ENCODE measurements around the gene NOP53. TPM values are rescaled to one million over a fixed set of nuclear protein-coding genes. Genes with fewer than 3 reads are reported as not detected.
"Not testable (repeated sequence)": the region's sequence is repeated elsewhere in the genome, so short reads cannot be mapped to it uniquely, and the experiment has no call there.

Gene NOP53
- total RNA-seq, 2 donors from 2014 or later = 145 to 257 TPM

- DNase-seq = peak; percentile 78
- Histone ChIP-seq H3K4me3 (peak overlapping the region; percentile 93), H3K27ac (peak overlapping the region; percentile 90), H3K36me3 (no peaks in the 10 kb centered on the region), H3K9me3 (no peaks in the 10 kb centered on the region), H3K27me3 (no peaks in the 10 kb centered on the region), H3K4me1 (no peaks in the 10 kb centered on the region), H3K9ac (ENCODE audit: low read depth in 2 of 2, low read length in 2 of 2) (peak overlapping the region; percentile 93 to 98)
- TF ChIP-seq CTCF (IDR thresholded peaks at IDR 0.05) = no peak
- intact Hi-C loops (cut with DNase I) = no loop called here
These were observed 33.6 kb downstream of the NOP53 start for GRCh38 chr19:47778954-47779351.

GRCh38 chr19:47779524-47780214 lies 34.3 kb downstream of the NOP53 start:
- no peaks in the 10 kb centered on the region for H3K27me3 ChIP-seq
- H3K36me3 ChIP-seq = no peaks in the 10 kb centered on the region
- no peak for TF ChIP-seq CTCF (IDR thresholded peaks at IDR 0.05)
- H3K9me3 ChIP-seq = no peaks in the 10 kb centered on the region
- no peaks in the 10 kb centered on the region for H3K4me1 ChIP-seq
- peak overlapping the region; percentile 93 to 98 for H3K9ac ChIP-seq (ENCODE audit: low read depth in 2 of 2, low read length in 2 of 2)
- H3K4me3 ChIP-seq = peak overlapping the region; percentile 93
- intact Hi-C loops (cut with DNase I) = no loop called here
- peak; percentile 53 for DNase-seq
- H3K27ac ChIP-seq = peak overlapping the region; percentile 90

GRCh38 chr19:47780215-47780551 lies 34.8 kb downstream of the NOP53 start:
- H3K4me1 ChIP-seq = no peaks in the 10 kb centered on the region
- H3K9ac ChIP-seq (ENCODE audit: low read depth in 2 of 2, low read length in 2 of 2) = peak overlapping the region; percentile 93 to 98
- peak overlapping the region; percentile 93 for H3K4me3 ChIP-seq
- intact Hi-C loops (cut with DNase I) = no loop called here
- DNase-seq = no peak
- peak overlapping the region; percentile 90 for H3K27ac ChIP-seq
- H3K36me3 ChIP-seq = no peaks in the 10 kb centered on the region
- H3K9me3 ChIP-seq = no peaks in the 10 kb centered on the region
- no peak for TF ChIP-seq CTCF (IDR thresholded peaks at IDR 0.05)
- H3K27me3 ChIP-seq = no peaks in the 10 kb centered on the region

- Histone ChIP-seq H3K4me1 (no peaks in the 10 kb centered on the region), H3K9ac (ENCODE audit: low read depth in 2 of 2, low read length in 2 of 2) (no peak overlapping the region), H3K4me3 (no peak overlapping the region), H3K27me3 (no peaks in the 10 kb centered on the region), H3K36me3 (no peaks in the 10 kb centered on the region), H3K27ac (no peak overlapping the region), H3K9me3 (no peaks in the 10 kb centered on the region)
- intact Hi-C loops (cut with DNase I) = loop anchor here (2.0 kb wide), 1 partner anchor 13 kb away; no protein-coding TSS in a partner anchor
- TF ChIP-seq CTCF (IDR thresholded peaks at IDR 0.05) = no peak
- DNase-seq = peak; percentile 41
These were observed 36.4 kb downstream of the NOP53 start for GRCh38 chr19:47781590-47782262.

- Histone ChIP-seq H3K9ac (ENCODE audit: low read depth in 2 of 2, low read length in 2 of 2) (no peak overlapping the region), H3K4me3 (no peak overlapping the region), H3K9me3 (no peaks in the 10 kb centered on the region), H3K4me1 (no peaks in the 10 kb centered on the region), H3K36me3 (no peaks in the 10 kb centered on the region), H3K27ac (no peak overlapping the region), H3K27me3 (no peaks in the 10 kb centered on the region)
- intact Hi-C loops (cut with DNase I) = no loop called here
- TF ChIP-seq CTCF (IDR thresholded peaks at IDR 0.05) = no peak
- no peak for DNase-seq
These were observed 41.2 kb downstream of the NOP53 start for GRCh38 chr19:47786566-47786965.

- H3K9ac ChIP-seq (ENCODE audit: low read depth in 2 of 2, low read length in 2 of 2); DNase-seq; H3K9me3 ChIP-seq; H3K4me1 ChIP-seq; intact Hi-C loops (cut with DNase I); H3K27me3 ChIP-seq; H3K36me3 ChIP-seq; H3K4me3 ChIP-seq; H3K27ac ChIP-seq: not testable (repeated sequence)
These were observed 42.0 kb downstream of the NOP53 start for GRCh38 chr19:47787307-47787706.

GRCh38 chr19:47789811-47790210 lies 44.5 kb downstream of the NOP53 start:
- H3K27me3 ChIP-seq; H3K27ac ChIP-seq; H3K9ac ChIP-seq (ENCODE audit: low read depth in 2 of 2, low read length in 2 of 2); DNase-seq; H3K36me3 ChIP-seq; H3K9me3 ChIP-seq; H3K4me1 ChIP-seq; H3K4me3 ChIP-seq: not testable (repeated sequence)
- intact Hi-C loops (cut with DNase I) = loop anchor here (2.0 kb wide), 1 partner anchor 23 kb away; no protein-coding TSS in a partner anchor

Measured in colonic mucosa (tissue), 4 donors.